ENCODE measurements around the gene LTC4S.
"Not testable (repeated sequence)": the region's sequence is repeated elsewhere in the genome, so short reads cannot be mapped to it uniquely, and the experiment has no call there.

The LTC4S gene

DNA sequence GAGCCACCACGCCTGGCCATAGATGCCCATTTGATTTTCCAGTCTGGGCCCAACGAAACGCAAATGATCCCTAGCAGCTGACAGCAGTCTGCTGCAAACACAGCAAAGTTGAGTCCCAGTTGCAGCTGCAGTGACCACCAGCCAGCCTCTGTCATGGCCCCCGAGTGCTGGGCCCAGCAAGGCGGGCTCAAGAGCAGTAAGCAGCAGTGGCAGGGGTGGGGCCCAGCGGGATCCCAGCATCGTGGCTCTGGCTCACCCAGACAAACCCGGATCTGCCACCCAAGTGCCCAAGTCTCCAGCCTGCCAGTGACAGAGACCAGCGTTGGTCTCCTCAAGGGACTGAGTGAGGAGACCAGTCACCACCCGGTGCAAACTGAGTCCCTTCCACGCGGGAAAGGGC is 6.9 kb upstream of the LTC4S start:
- ChIA-PET CTCF (interaction anchor here (0.7 to 2.2 kb wide), 4 partner anchors 10 to 82 kb away, joined by 3 to 9 read pairs (median 5); no protein-coding TSS in a partner anchor), POLR2A (no interaction called here)
- H3K9me3 ChIP-seq (ENCODE audit: control extremely low read depth in 1 of 5, control insufficient read depth in 4 of 5, insufficient read depth in 2 of 5, low read depth in 1 of 5, low read length in 4 of 5): no peaks in the 10 kb centered on the region
- H3K4me3 ChIP-seq (ENCODE audit: control insufficient read depth in 1 of 7, extremely low read depth in 1 of 7, insufficient read depth in 4 of 7, low read depth in 2 of 7, low read length in 6 of 7): no peak overlapping the region
- H3K4me1 ChIP-seq (ENCODE audit: control extremely low read depth in 1 of 4, control insufficient read depth in 4 of 4, insufficient read depth in 4 of 4, low read length in 3 of 4): peaks cover 0 to 8% (median 6%) of the 10 kb centered on the region in 4 experiments
- WGBS (ENCODE audit: insufficient coverage): 84% methylated on average over 12 of the region's 12 CpGs
- no peaks in the 10 kb centered on the region for H3K27me3 ChIP-seq (replicated peaks in 2 of 5; ENCODE audit: control insufficient read depth in 4 of 5, insufficient read depth in 5 of 5, low read length in 4 of 5)
- no peak for DNase-seq
- no peak overlapping the region for H3K27ac ChIP-seq (ENCODE audit: insufficient read depth in 1 of 2, low read depth in 1 of 2, low read length in 2 of 2, poor library complexity in 1 of 2, severe bottlenecking in 2 of 2)
- H3K36me3 ChIP-seq (ENCODE audit: control insufficient read depth in 4 of 4, insufficient read depth in 4 of 4, low read length in 3 of 4): peaks cover 0 to 8% (median 3%) of the 10 kb centered on the region in 4 experiments

DNA sequence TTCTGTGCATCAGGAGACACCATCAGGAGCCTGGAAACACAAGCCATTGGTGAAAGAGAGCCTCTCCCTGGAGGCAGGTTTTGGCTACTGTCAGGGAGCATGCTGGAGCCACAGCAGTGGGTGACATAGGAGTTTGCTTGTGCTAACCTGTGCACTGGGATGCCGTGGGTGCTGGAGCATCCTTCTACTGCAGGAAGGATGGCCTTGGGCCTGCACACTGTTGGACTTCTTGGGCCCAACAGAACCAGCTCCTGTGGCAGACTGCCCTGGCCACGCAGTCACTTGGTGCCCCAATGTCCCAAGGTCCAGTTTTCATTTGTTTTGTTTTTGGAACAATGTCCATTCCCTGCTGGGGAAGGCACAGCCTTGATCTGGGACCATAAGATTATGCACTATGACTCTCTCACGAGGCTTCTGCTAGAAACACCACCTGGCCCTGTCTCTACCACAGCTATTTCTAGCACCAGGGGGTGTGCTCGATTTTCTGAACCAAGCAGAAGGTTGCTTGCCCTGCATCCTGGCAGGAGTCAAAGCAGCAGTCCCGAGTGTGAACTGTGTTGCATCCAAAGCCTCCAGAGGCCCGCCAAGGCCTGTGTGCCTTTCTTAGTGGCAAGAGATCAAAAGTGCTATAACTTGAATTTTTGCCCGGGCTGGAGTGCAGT is 5.5 kb upstream of the LTC4S start:
- POLR2A ChIA-PET: no interaction called here
- CTCF ChIA-PET: interaction anchor here (1.2 to 3.3 kb wide), 6 partner anchors 10 to 28 kb away, joined by 3 to 15 read pairs (median 8); no protein-coding TSS in a partner anchor
- 99% methylated on average over 7 of the region's 7 CpGs for whole genome bisulfite sequencing (ENCODE audit: insufficient coverage)
- DNase-seq: no peak
- Histone ChIP-seq H3K9me3 (ENCODE audit: control extremely low read depth in 1 of 5, control insufficient read depth in 4 of 5, insufficient read depth in 2 of 5, low read depth in 1 of 5, low read length in 4 of 5) (no peaks in the 10 kb centered on the region), H3K36me3 (ENCODE audit: control insufficient read depth in 4 of 4, insufficient read depth in 4 of 4, low read length in 3 of 4) (no peaks in the 10 kb centered on the region), H3K27ac (ENCODE audit: insufficient read depth in 1 of 2, low read depth in 1 of 2, low read length in 2 of 2, poor library complexity in 1 of 2, severe bottlenecking in 2 of 2) (no peak overlapping the region), H3K27me3 (replicated peaks in 2 of 5; ENCODE audit: control insufficient read depth in 4 of 5, insufficient read depth in 5 of 5, low read length in 4 of 5) (no peaks in the 10 kb centered on the region), H3K4me1 (ENCODE audit: control extremely low read depth in 1 of 4, control insufficient read depth in 4 of 4, insufficient read depth in 4 of 4, low read length in 3 of 4) (peaks cover 0 to 22% (median 21%) of the 10 kb centered on the region in 4 experiments), H3K4me3 (ENCODE audit: control insufficient read depth in 1 of 7, extremely low read depth in 1 of 7, insufficient read depth in 4 of 7, low read depth in 2 of 7, low read length in 6 of 7) (no peak overlapping the region)

DNA sequence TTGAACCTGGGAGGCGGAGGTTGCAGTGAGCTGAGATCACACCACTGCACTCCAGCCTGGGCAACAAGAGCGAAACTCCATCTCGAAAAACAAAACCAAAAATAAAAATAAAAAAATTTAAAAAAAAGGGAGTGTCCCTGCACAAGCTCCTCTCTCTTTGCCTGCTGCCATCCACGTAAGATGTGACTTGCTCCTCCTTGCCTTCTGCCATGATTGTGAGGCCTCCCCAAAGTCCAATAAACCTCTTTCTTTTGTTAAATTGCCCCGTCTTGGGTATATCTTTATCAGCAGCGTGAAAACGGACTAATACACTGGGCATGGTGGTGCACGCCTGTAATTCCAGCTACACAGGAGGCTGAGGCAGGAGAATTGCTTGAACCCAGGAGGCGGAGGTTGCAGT is 4.5 kb upstream of the LTC4S start:
- POLR2A ChIA-PET; H3K27ac ChIP-seq (ENCODE audit: insufficient read depth in 1 of 2, low read depth in 1 of 2, low read length in 2 of 2, poor library complexity in 1 of 2, severe bottlenecking in 2 of 2); H3K36me3 ChIP-seq (ENCODE audit: control insufficient read depth in 4 of 4, insufficient read depth in 4 of 4, low read length in 3 of 4); H3K4me3 ChIP-seq (ENCODE audit: control insufficient read depth in 1 of 7, extremely low read depth in 1 of 7, insufficient read depth in 4 of 7, low read depth in 2 of 7, low read length in 6 of 7); DNase-seq; H3K9me3 ChIP-seq (ENCODE audit: control extremely low read depth in 1 of 5, control insufficient read depth in 4 of 5, insufficient read depth in 2 of 5, low read depth in 1 of 5, low read length in 4 of 5); H3K27me3 ChIP-seq (replicated peaks in 2 of 5; ENCODE audit: control insufficient read depth in 4 of 5, insufficient read depth in 5 of 5, low read length in 4 of 5): not testable (repeated sequence)
- CTCF ChIA-PET: interaction anchor here (1.8 to 3.3 kb wide), 3 partner anchors 12 to 26 kb away, joined by 8 to 15 read pairs (median 10); no protein-coding TSS in a partner anchor
- WGBS (ENCODE audit: insufficient coverage): 97% methylated on average over 6 of the region's 9 CpGs
- peaks cover 2 to 32% (median 30%) of the 10 kb centered on the region in 4 experiments for H3K4me1 ChIP-seq (ENCODE audit: control extremely low read depth in 1 of 4, control insufficient read depth in 4 of 4, insufficient read depth in 4 of 4, low read length in 3 of 4)

DNA sequence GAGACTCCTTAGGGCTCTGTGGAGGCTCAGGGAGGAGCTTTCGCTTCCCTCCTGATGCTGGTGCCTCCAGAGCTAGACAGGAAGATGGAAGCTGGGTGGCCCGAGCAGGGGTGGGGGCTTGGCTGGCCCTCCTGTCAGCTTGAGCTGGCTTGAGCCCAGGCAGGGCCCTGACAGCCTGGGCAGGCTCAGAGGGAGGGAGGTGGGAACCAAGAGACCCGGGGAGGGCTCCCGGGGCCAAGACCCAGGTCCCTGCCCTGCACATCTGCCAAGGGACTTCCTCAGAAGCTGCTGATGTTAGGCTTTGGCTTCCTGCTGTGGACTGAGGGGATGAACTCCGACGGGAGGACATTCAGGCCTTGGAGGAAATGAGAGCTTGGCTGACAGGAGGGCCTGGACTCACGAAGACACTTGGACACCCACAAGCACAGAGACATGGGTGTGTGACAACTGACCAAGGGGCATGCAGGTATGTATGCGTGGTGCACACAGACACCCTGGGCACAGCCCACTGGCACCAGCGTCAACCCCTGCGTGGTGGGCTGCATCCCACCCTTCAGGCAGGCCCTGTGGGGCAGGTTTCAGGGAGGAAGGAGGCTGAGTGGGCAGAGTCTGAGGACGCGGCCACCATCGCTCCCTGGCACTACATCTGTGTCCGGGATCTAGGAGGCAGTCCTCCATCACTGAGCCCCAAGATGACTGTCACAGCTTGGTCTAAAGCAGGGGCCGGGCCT is 1.7 kb upstream of the LTC4S start:
- POLR2A ChIA-PET: interaction anchor here (0.7 to 4.1 kb wide), 4 partner anchors 12 to 60 kb away, joined by 3 to 16 read pairs (median 4); partner anchors contain the start of genes MAML1 and SQSTM1
- H3K9me3 ChIP-seq (ENCODE audit: control extremely low read depth in 1 of 5, control insufficient read depth in 4 of 5, insufficient read depth in 2 of 5, low read depth in 1 of 5, low read length in 4 of 5): no peaks in the 10 kb centered on the region
- H3K4me1 ChIP-seq (ENCODE audit: control extremely low read depth in 1 of 4, control insufficient read depth in 4 of 4, insufficient read depth in 4 of 4, low read length in 3 of 4): peaks cover 5 to 56% (median 54%) of the 10 kb centered on the region in 4 experiments
- no peaks in the 10 kb centered on the region for H3K27me3 ChIP-seq (replicated peaks in 2 of 5; ENCODE audit: control insufficient read depth in 4 of 5, insufficient read depth in 5 of 5, low read length in 4 of 5)
- CTCF ChIA-PET: interaction anchor here (1.2 to 8.3 kb wide), 6 partner anchors 10 to 53 kb away, joined by 4 to 211 read pairs (median 12); no protein-coding TSS in a partner anchor
- H3K27ac ChIP-seq (ENCODE audit: insufficient read depth in 1 of 2, low read depth in 1 of 2, low read length in 2 of 2, poor library complexity in 1 of 2, severe bottlenecking in 2 of 2): no peak overlapping the region
- DNase-seq: peak in 2 of 3 donors; percentile 47 to 52
- WGBS (ENCODE audit: insufficient coverage): 47% methylated on average over 13 of the region's 15 CpGs
- H3K36me3 ChIP-seq (ENCODE audit: control insufficient read depth in 4 of 4, insufficient read depth in 4 of 4, low read length in 3 of 4): peaks cover 0 to 5% (median under 1%) of the 10 kb centered on the region in 4 experiments
- H3K4me3 ChIP-seq (ENCODE audit: control insufficient read depth in 1 of 7, extremely low read depth in 1 of 7, insufficient read depth in 4 of 7, low read depth in 2 of 7, low read length in 6 of 7): peak overlapping the region in 1 of 7 experiments; percentile 28

DNA sequence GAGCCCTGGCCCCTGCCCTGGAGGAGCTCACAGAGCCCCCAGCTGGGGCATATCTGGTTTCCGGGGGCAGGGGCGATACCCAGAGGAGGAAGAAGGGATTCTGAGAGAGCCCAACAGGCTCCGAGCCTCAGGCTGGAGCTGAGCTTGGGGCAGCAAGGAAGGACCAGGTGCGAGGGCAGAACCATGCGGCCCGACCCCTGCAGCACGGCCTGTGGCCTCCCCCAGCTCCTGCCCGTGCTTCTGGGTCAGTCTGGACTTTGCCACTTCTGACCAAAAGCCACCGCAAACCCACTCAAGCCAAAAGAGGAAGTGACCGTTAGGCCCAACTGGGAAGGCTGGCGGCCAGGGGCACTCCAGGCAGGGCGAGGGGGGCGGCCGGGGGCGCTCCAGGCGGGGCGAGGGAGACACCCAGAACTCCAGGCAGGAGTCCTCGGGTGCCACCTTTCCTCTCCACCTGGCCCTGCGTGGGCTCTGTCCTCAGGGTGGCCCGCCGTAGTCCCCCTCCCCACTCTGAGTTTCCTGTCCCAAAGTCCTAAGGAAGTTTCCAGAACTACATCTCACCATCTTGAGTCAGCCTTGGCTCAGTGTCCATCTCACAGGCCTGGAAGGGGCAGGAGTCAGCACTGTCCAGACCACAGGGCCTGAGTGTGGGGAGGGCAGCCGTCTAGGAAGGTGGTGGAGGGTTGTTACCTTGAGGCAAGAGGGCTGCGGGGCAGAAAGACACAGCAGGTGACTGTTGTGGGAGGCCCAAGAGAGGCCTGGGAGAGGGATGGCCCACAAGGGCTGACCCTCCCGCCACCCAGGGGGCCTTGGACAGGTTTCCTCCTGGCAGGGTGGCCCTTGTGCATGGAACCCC is 946 bp upstream of the LTC4S start:
- no peak overlapping the region for H3K27ac ChIP-seq (ENCODE audit: insufficient read depth in 1 of 2, low read depth in 1 of 2, low read length in 2 of 2, poor library complexity in 1 of 2, severe bottlenecking in 2 of 2)
- H3K9me3 ChIP-seq (ENCODE audit: control extremely low read depth in 1 of 5, control insufficient read depth in 4 of 5, insufficient read depth in 2 of 5, low read depth in 1 of 5, low read length in 4 of 5): no peaks in the 10 kb centered on the region
- POLR2A ChIA-PET: interaction anchor here (0.6 to 4.1 kb wide), 6 partner anchors 11 to 87 kb away, joined by 3 to 16 read pairs (median 4); partner anchors contain the start of genes MAML1 and SQSTM1
- H3K36me3 ChIP-seq (ENCODE audit: control insufficient read depth in 4 of 4, insufficient read depth in 4 of 4, low read length in 3 of 4): peaks cover 0 to 9% (median 6%) of the 10 kb centered on the region in 4 experiments
- peak overlapping the region in 4 of 7 experiments; percentile 34 to 57 (median 50) for H3K4me3 ChIP-seq (ENCODE audit: control insufficient read depth in 1 of 7, extremely low read depth in 1 of 7, insufficient read depth in 4 of 7, low read depth in 2 of 7, low read length in 6 of 7)
- DNase-seq: peak in 1 of 3 donors; percentile 41
- H3K4me1 ChIP-seq (ENCODE audit: control extremely low read depth in 1 of 4, control insufficient read depth in 4 of 4, insufficient read depth in 4 of 4, low read length in 3 of 4): peaks cover 5 to 57% (median 54%) of the 10 kb centered on the region in 4 experiments
- CTCF ChIA-PET: interaction anchor here (0.6 to 8.3 kb wide), 11 partner anchors 10 to 54 kb away, joined by 3 to 211 read pairs (median 4); no protein-coding TSS in a partner anchor
- H3K27me3 ChIP-seq (replicated peaks in 2 of 5; ENCODE audit: control insufficient read depth in 4 of 5, insufficient read depth in 5 of 5, low read length in 4 of 5): no peaks in the 10 kb centered on the region
- WGBS (ENCODE audit: insufficient coverage): 23% methylated on average over 22 of the region's 24 CpGs

DNA sequence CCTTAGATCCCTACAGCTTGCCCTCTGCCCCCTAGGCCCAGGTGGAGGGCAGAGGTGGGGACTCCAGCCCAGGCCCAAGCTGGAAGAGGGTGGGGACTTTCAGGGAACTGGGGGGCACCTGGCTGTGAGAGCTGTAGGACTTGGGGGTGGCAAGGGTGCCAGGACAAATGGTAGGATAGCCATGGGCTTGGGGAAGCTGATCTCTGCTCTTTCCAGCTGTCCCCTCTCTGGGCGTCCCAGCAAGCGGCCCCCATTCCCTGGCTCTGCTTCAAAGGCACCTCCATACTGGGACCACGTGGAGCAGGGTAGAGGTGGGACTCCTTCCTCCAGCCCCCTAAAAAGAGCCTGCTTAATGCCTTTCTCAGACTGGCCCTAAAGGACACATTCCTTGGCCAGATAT is 385 bp downstream of the LTC4S start:
- peaks cover 5 to 57% (median 54%) of the 10 kb centered on the region in 4 experiments for H3K4me1 ChIP-seq (ENCODE audit: control extremely low read depth in 1 of 4, control insufficient read depth in 4 of 4, insufficient read depth in 4 of 4, low read length in 3 of 4)
- no peak for DNase-seq
- POLR2A ChIA-PET: interaction anchor here (0.8 to 4.1 kb wide), 4 partner anchors 26 to 61 kb away, joined by 3 to 16 read pairs (median 5); partner anchors contain the start of genes MAML1 and SQSTM1
- no peaks in the 10 kb centered on the region for H3K27me3 ChIP-seq (replicated peaks in 2 of 5; ENCODE audit: control insufficient read depth in 4 of 5, insufficient read depth in 5 of 5, low read length in 4 of 5)
- no peaks in the 10 kb centered on the region for H3K9me3 ChIP-seq (ENCODE audit: control extremely low read depth in 1 of 5, control insufficient read depth in 4 of 5, insufficient read depth in 2 of 5, low read depth in 1 of 5, low read length in 4 of 5)
- H3K27ac ChIP-seq (ENCODE audit: insufficient read depth in 1 of 2, low read depth in 1 of 2, low read length in 2 of 2, poor library complexity in 1 of 2, severe bottlenecking in 2 of 2): no peak overlapping the region
- peaks cover 3 to 22% (median 18%) of the 10 kb centered on the region in 4 experiments for H3K36me3 ChIP-seq (ENCODE audit: control insufficient read depth in 4 of 4, insufficient read depth in 4 of 4, low read length in 3 of 4)
- peak overlapping the region in 6 of 7 experiments; percentile 19 to 63 (median 50) for H3K4me3 ChIP-seq (ENCODE audit: control insufficient read depth in 1 of 7, extremely low read depth in 1 of 7, insufficient read depth in 4 of 7, low read depth in 2 of 7, low read length in 6 of 7)
- WGBS (ENCODE audit: insufficient coverage): 56% methylated on average over 3 of the region's 3 CpGs
- CTCF ChIA-PET: interaction anchor here (0.8 to 8.3 kb wide), 10 partner anchors 9 to 40 kb away, joined by 3 to 211 read pairs (median 4); no protein-coding TSS in a partner anchor
